SIG-M5 treated with dmso at 0.1 percent for 504 hours (cell line): ENCODE data around the gene PPA1.
"Not testable (repeated sequence)": the region's sequence is repeated elsewhere in the genome, so short reads cannot be mapped to it uniquely, and the experiment has no call there.

Experiments
- DNase-seq: peaks from one replicate; lab custom pipeline; 2025; ENCODE audit not compliant: unreplicated experiment; lab: John Stamatoyannopoulos, UW

The PPA1 gene

GRCh38 chr10:70255329-70256299, 22.4 kb upstream of the PPA1 start:
- no peak for DNase-seq

GRCh38 chr10:70254778-70255328, 21.6 kb upstream of the PPA1 start:
- DNase-seq: no peak

- no peak for DNase-seq
Observed at GRCh38 chr10:70253878-70254765, 20.9 kb upstream of the PPA1 start.

GRCh38 chr10:70250961-70251680, 17.9 kb upstream of the PPA1 start:
- DNase-seq: no peak

GRCh38 chr10:70247360-70247759, 14.1 kb upstream of the PPA1 start:
- DNase-seq: no peak

- no peak for DNase-seq
Observed at GRCh38 chr10:70241081-70241480, 7.9 kb upstream of the PPA1 start.

- not testable (repeated sequence) for DNase-seq
Observed at GRCh38 chr10:70239986-70240385, 6.8 kb upstream of the PPA1 start.

GRCh38 chr10:70239077-70239976, 6.1 kb upstream of the PPA1 start:
- DNase-seq: not testable (repeated sequence)

GRCh38 chr10:70237958-70238536, 4.8 kb upstream of the PPA1 start:
- not testable (repeated sequence) for DNase-seq

- DNase-seq: peak; percentile 4
Observed at GRCh38 chr10:70234668-70235447, 1.6 kb upstream of the PPA1 start.

GRCh38 chr10:70233939-70234300, 691 bp upstream of the PPA1 start:
- DNase-seq: no peak

GRCh38 chr10:70232859-70233108, 445 bp downstream of the PPA1 start:
- DNase-seq: no peak

GRCh38 chr10:70232155-70232858, 922 bp downstream of the PPA1 start:
- DNase-seq: peak; percentile 49

GRCh38 chr10:70228491-70228890, 4.7 kb downstream of the PPA1 start:
- DNase-seq: no peak

- no peak for DNase-seq
Observed at GRCh38 chr10:70227548-70228320, 5.5 kb downstream of the PPA1 start.

- DNase-seq: no peak
Observed at GRCh38 chr10:70223728-70224127, 9.5 kb downstream of the PPA1 start.

- DNase-seq: not testable (repeated sequence)
Observed at GRCh38 chr10:70222811-70223447, 10.3 kb downstream of the PPA1 start.
